Measurements from ENCODE around the gene USP5. TPM values are rescaled to one million over a fixed set of nuclear protein-coding genes. Genes with fewer than 3 reads are reported as not detected.

Gene USP5
- polyA plus RNA-seq, 3 donors: 28.0 to 32.4 (median 29.9) TPM

DNA sequence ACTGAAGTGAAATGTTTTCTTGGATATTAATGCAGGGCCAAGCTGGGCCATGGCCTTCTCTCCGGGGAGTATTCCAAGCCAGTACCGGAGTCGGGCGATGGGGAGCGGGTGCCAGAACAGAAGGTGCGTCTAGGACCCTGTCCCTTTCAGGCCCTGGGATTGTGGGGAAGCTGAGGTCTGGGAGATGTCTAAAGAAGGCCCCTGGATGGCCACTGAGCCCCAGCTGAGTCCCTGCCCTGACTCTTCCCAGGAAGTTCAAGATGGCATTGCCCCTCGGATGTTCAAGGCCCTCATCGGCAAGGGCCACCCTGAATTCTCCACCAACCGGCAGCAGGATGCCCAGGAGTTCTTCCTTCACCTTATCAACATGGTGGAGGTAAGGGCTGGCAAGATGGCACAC is 8.2 kb downstream of the USP5 start:
- H2AFZ ChIP-seq (ENCODE audit: insufficient read depth, low read depth, low read length, poor library complexity, severe bottlenecking): no peak overlapping the region
- H3K9ac ChIP-seq (ENCODE audit: insufficient read depth, low read length, poor library complexity, severe bottlenecking): no peak overlapping the region
- TF ChIP-seq, protein P1, sequence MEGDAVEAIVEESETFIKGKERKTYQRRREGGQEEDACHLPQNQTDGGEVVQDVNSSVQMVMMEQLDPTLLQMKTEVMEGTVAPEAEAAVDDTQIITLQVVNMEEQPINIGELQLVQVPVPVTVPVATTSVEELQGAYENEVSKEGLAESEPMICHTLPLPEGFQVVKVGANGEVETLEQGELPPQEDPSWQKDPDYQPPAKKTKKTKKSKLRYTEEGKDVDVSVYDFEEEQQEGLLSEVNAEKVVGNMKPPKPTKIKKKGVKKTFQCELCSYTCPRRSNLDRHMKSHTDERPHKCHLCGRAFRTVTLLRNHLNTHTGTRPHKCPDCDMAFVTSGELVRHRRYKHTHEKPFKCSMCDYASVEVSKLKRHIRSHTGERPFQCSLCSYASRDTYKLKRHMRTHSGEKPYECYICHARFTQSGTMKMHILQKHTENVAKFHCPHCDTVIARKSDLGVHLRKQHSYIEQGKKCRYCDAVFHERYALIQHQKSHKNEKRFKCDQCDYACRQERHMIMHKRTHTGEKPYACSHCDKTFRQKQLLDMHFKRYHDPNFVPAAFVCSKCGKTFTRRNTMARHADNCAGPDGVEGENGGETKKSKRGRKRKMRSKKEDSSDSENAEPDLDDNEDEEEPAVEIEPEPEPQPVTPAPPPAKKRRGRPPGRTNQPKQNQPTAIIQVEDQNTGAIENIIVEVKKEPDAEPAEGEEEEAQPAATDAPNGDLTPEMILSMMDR (IDR thresholded peaks at IDR 0.05): no peak
- H3K36me3 ChIP-seq (replicated peaks in 1 of 2; ENCODE audit: control insufficient read depth in 1 of 2, insufficient read depth in 2 of 2, low read length in 2 of 2): peaks cover 94 to 100% of the 10 kb centered on the region in 2 donors
- H3K4me1 Mint-ChIP-seq: no peaks in the 10 kb centered on the region
- H3K4me3 ChIP-seq (replicated peaks in 1 of 3; ENCODE audit: low read depth in 2 of 3, low read length in 3 of 3): no peak overlapping the region
- WGBS (ENCODE audit: insufficient coverage): 95% methylated on average over 6 of the region's 9 CpGs
- H3K27me3 Mint-ChIP-seq (ENCODE audit: low read depth in 3 of 3): peaks cover 0 to 5% (median 0%) of the 10 kb centered on the region in 3 donors
- no peaks in the 10 kb centered on the region for H3K27me3 ChIP-seq (ENCODE audit: control insufficient read depth in 2 of 2, insufficient read depth in 2 of 2, low read length in 2 of 2)
- peaks cover 91 to 99% of the 10 kb centered on the region in 2 donors for H3K36me3 Mint-ChIP-seq
- no peak overlapping the region for H3K4me3 Mint-ChIP-seq
- intact Hi-C loops (cut with micrococcal nuclease): no loop called here
- no peak overlapping the region for H3K4me2 ChIP-seq (replicated peaks; ENCODE audit: extremely low read depth, low read length, poor library complexity, severe bottlenecking)
- peaks cover 4% of the 10 kb centered on the region for H3K79me2 ChIP-seq (ENCODE audit: insufficient read depth, low read length)
- H4K20me1 ChIP-seq (ENCODE audit: insufficient read depth, low read length): no peaks in the 10 kb centered on the region
- H3K27ac Mint-ChIP-seq: no peak overlapping the region
- H3K27ac ChIP-seq (ENCODE audit: low read depth in 1 of 2, low read length in 2 of 2): no peak overlapping the region
- H3K4me1 ChIP-seq (ENCODE audit: control insufficient read depth in 1 of 2, insufficient read depth in 2 of 2, low read length in 2 of 2): no peaks in the 10 kb centered on the region
- no peak for DNase-seq
- H3K9me3 ChIP-seq (replicated peaks in 1 of 2; ENCODE audit: control insufficient read depth in 1 of 2, insufficient read depth in 1 of 2, low read length in 2 of 2): no peaks in the 10 kb centered on the region
- H3K9me3 Mint-ChIP-seq: peaks cover 0 to 1% (median 0%) of the 10 kb centered on the region in 7 donors

GRCh38 chr12:6860942-6861341 is 9.0 kb downstream of the USP5 start:
- no peak overlapping the region for H3K27ac Mint-ChIP-seq

More at GRCh38 chr12:6860942-6861341, 9.0 kb downstream of the USP5 start:
- H3K4me1 ChIP-seq (ENCODE audit: control insufficient read depth in 1 of 2, insufficient read depth in 2 of 2, low read length in 2 of 2): no peaks in the 10 kb centered on the region
- intact Hi-C loops (cut with micrococcal nuclease): no loop called here
- Mint-ChIP-seq H3K9me3 (peaks cover 0 to 1% (median 0%) of the 10 kb centered on the region in 7 donors), H3K36me3 (peaks cover 91 to 99% of the 10 kb centered on the region in 2 donors), H3K4me3 (no peak overlapping the region), H3K27me3 (ENCODE audit: low read depth in 3 of 3) (peaks cover 0 to 5% (median 0%) of the 10 kb centered on the region in 3 donors), H3K4me1 (no peaks in the 10 kb centered on the region)
- peaks cover 92 to 100% of the 10 kb centered on the region in 2 donors for H3K36me3 ChIP-seq (replicated peaks in 1 of 2; ENCODE audit: control insufficient read depth in 1 of 2, insufficient read depth in 2 of 2, low read length in 2 of 2)
- no peaks in the 10 kb centered on the region for H3K27me3 ChIP-seq (ENCODE audit: control insufficient read depth in 2 of 2, insufficient read depth in 2 of 2, low read length in 2 of 2)
- TF ChIP-seq, protein P1 (IDR thresholded peaks at IDR 0.05): no peak
- H4K20me1 ChIP-seq (ENCODE audit: insufficient read depth, low read length): no peaks in the 10 kb centered on the region
- H3K9ac ChIP-seq (ENCODE audit: insufficient read depth, low read length, poor library complexity, severe bottlenecking): no peak overlapping the region
- no peaks in the 10 kb centered on the region for H3K79me2 ChIP-seq (ENCODE audit: insufficient read depth, low read length)
- 100% methylated on average over 6 of the region's 7 CpGs for WGBS (ENCODE audit: insufficient coverage)
- DNase-seq: no peak
- H3K27ac ChIP-seq (ENCODE audit: low read depth in 1 of 2, low read length in 2 of 2): no peak overlapping the region
- H3K4me2 ChIP-seq (replicated peaks; ENCODE audit: extremely low read depth, low read length, poor library complexity, severe bottlenecking): no peak overlapping the region
- no peak overlapping the region for H2AFZ ChIP-seq (ENCODE audit: insufficient read depth, low read depth, low read length, poor library complexity, severe bottlenecking)
- H3K4me3 ChIP-seq (replicated peaks in 1 of 3; ENCODE audit: low read depth in 2 of 3, low read length in 3 of 3): no peak overlapping the region
- H3K9me3 ChIP-seq (replicated peaks in 1 of 2; ENCODE audit: control insufficient read depth in 1 of 2, insufficient read depth in 1 of 2, low read length in 2 of 2): no peaks in the 10 kb centered on the region

All from CD14-positive monocyte (primary cell).